Right lobe of liver (tissue), 4 donors: ENCODE measurements around the gene SEPTIN1.

Experiments
- CTCF ChIP-seq, 4 donors: fragments of 200-600 bp in 3 of 4; fragments of 450-650 bp in 1 of 4; IDR thresholded peaks; one replicate each; pipeline versions ENCODE4 v1.5.1 to v1.8.0; 2016 to 2022; ENCODE audit warnings: antibody characterized with exemption in 4 of 4, mild to moderate bottlenecking in 2 of 4
- POLR2A ChIP-seq: fragments of 450-650 bp; IDR thresholded peaks from one replicate; pipeline ENCODE4 v1.6.1; 2017; ENCODE audit warnings: antibody characterized with exemption, mild to moderate bottlenecking
- donor health status: DM: no; HTN: no; CAD: no.
- donor health status: DM: no; HTN: no; CAD: no.
- donor health status: DM: no; HTN: yes; CAD: no.

GRCh38 chr16:30349675-30350074 lies 32.7 kb downstream of the SEPTIN1 start:
- TF ChIP-seq CTCF (IDR thresholded peaks at IDR 0.05) (no peak), POLR2A (no peak)
